ENCODE results near the gene BRIX1. TPM values are rescaled to one million over a fixed set of nuclear protein-coding genes. Genes with fewer than 3 reads are reported as not detected.

Gene BRIX1
- total RNA-seq, 1 donor from 2014 or later = 20.2 TPM

GRCh38 chr5:34897646-34898045, 17.9 kb upstream of the BRIX1 start:
- DNase-seq (ENCODE audit: extremely low spot score, unreplicated experiment) = no peak
- H3K27me3 Mint-ChIP-seq (ENCODE audit: unreplicated experiment) = no peaks in the 10 kb centered on the region
- no peak overlapping the region for H3K27ac Mint-ChIP-seq (ENCODE audit: unreplicated experiment)
- TF ChIP-seq, protein P1, sequence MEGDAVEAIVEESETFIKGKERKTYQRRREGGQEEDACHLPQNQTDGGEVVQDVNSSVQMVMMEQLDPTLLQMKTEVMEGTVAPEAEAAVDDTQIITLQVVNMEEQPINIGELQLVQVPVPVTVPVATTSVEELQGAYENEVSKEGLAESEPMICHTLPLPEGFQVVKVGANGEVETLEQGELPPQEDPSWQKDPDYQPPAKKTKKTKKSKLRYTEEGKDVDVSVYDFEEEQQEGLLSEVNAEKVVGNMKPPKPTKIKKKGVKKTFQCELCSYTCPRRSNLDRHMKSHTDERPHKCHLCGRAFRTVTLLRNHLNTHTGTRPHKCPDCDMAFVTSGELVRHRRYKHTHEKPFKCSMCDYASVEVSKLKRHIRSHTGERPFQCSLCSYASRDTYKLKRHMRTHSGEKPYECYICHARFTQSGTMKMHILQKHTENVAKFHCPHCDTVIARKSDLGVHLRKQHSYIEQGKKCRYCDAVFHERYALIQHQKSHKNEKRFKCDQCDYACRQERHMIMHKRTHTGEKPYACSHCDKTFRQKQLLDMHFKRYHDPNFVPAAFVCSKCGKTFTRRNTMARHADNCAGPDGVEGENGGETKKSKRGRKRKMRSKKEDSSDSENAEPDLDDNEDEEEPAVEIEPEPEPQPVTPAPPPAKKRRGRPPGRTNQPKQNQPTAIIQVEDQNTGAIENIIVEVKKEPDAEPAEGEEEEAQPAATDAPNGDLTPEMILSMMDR (IDR thresholded peaks at IDR 0.05) = no peak
- H3K36me3 Mint-ChIP-seq (ENCODE audit: unreplicated experiment) = no peaks in the 10 kb centered on the region
- no peaks in the 10 kb centered on the region for H3K9me3 Mint-ChIP-seq (ENCODE audit: unreplicated experiment)
- no peak overlapping the region for H3K4me3 Mint-ChIP-seq (ENCODE audit: unreplicated experiment)
- H3K4me1 Mint-ChIP-seq (ENCODE audit: unreplicated experiment) = peaks cover 9% of the 10 kb centered on the region

- peak; percentile 86 for DNase-seq (ENCODE audit: extremely low spot score, unreplicated experiment)
- H3K4me3 Mint-ChIP-seq (ENCODE audit: unreplicated experiment) = no peak overlapping the region
- TF ChIP-seq, protein P1 (IDR thresholded peaks at IDR 0.05) = peak; percentile 93
- no peaks in the 10 kb centered on the region for H3K27me3 Mint-ChIP-seq (ENCODE audit: unreplicated experiment)
- peaks cover 2% of the 10 kb centered on the region for H3K36me3 Mint-ChIP-seq (ENCODE audit: unreplicated experiment)
- peaks cover 9% of the 10 kb centered on the region for H3K4me1 Mint-ChIP-seq (ENCODE audit: unreplicated experiment)
- H3K9me3 Mint-ChIP-seq (ENCODE audit: unreplicated experiment) = no peaks in the 10 kb centered on the region
- H3K27ac Mint-ChIP-seq (ENCODE audit: unreplicated experiment) = no peak overlapping the region
Measured at GRCh38 chr5:34898258-34898895, 17.1 kb upstream of the BRIX1 start.

DNA sequence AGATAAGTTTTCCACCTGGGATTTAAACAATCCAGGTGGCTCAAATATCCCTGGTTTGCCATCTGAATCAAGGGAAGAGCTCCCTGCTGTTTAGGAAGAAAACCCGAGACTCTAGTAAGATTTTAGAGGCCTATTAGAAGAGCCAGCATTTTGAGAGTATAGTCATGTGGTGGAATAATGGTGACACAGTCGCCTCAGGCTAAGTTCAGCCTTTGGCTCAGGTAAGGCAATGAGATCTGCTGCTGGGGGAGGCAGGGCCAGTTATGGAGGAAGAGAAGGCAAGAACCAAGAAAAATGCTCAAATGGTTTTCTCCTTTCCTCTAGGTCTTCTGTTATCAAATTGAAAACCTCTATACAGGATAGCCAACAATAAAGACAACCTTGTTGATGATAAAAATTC, 16.4 kb upstream of the BRIX1 start:
- no peaks in the 10 kb centered on the region for H3K27me3 Mint-ChIP-seq (ENCODE audit: unreplicated experiment)
- no peak overlapping the region for H3K4me3 Mint-ChIP-seq (ENCODE audit: unreplicated experiment)
- H3K9me3 Mint-ChIP-seq (ENCODE audit: unreplicated experiment) = no peaks in the 10 kb centered on the region
- TF ChIP-seq, protein P1 (IDR thresholded peaks at IDR 0.05) = no peak
- H3K36me3 Mint-ChIP-seq (ENCODE audit: unreplicated experiment) = peaks cover 4% of the 10 kb centered on the region
- H3K27ac Mint-ChIP-seq (ENCODE audit: unreplicated experiment) = no peak overlapping the region
- H3K4me1 Mint-ChIP-seq (ENCODE audit: unreplicated experiment) = peaks cover 9% of the 10 kb centered on the region
- DNase-seq (ENCODE audit: extremely low spot score, unreplicated experiment) = no peak

- no peak for DNase-seq (ENCODE audit: extremely low spot score, unreplicated experiment)
- Mint-ChIP-seq H3K9me3 (ENCODE audit: unreplicated experiment) (no peaks in the 10 kb centered on the region), H3K27me3 (ENCODE audit: unreplicated experiment) (no peaks in the 10 kb centered on the region), H3K4me3 (ENCODE audit: unreplicated experiment) (no peak overlapping the region), H3K4me1 (ENCODE audit: unreplicated experiment) (peaks cover 9% of the 10 kb centered on the region), H3K27ac (ENCODE audit: unreplicated experiment) (no peak overlapping the region), H3K36me3 (ENCODE audit: unreplicated experiment) (peaks cover 4% of the 10 kb centered on the region)
- TF ChIP-seq, protein P1 (IDR thresholded peaks at IDR 0.05) = no peak
Measured at GRCh38 chr5:34900652-34901051, 14.9 kb upstream of the BRIX1 start.

DNA sequence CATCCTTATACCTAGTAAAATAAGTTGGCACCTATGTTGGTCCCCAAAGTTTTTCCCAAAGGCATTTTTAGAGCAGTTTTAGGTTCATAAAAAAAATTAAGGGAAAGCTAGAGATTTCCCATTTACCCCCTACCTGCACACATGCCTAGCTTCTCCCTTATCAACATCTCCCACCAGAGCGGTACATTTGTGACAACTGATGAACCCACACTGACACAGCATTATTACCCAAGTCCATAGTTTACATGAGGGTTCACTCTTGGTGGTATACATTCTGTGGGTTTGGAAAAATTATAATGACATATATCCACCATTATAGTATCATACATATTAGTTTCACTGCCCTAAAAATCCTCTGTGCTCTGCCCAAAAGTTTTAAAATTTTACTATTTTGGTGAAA, 12.3 kb upstream of the BRIX1 start:
- no peaks in the 10 kb centered on the region for H3K9me3 Mint-ChIP-seq (ENCODE audit: unreplicated experiment)
- no peak for DNase-seq (ENCODE audit: extremely low spot score, unreplicated experiment)
- no peaks in the 10 kb centered on the region for H3K27me3 Mint-ChIP-seq (ENCODE audit: unreplicated experiment)
- H3K4me1 Mint-ChIP-seq (ENCODE audit: unreplicated experiment) = no peaks in the 10 kb centered on the region
- TF ChIP-seq, protein P1 (IDR thresholded peaks at IDR 0.05) = no peak
- H3K36me3 Mint-ChIP-seq (ENCODE audit: unreplicated experiment) = peaks cover 4% of the 10 kb centered on the region
- H3K27ac Mint-ChIP-seq (ENCODE audit: unreplicated experiment) = no peak overlapping the region
- no peak overlapping the region for H3K4me3 Mint-ChIP-seq (ENCODE audit: unreplicated experiment)
